HG02610 (cell line): ENCODE measurements around the gene WDFY4.
A peak's percentile ranks its signal among the peaks of the same experiment; 100 is the strongest.
"Not testable (repeated sequence)": the region's sequence is repeated elsewhere in the genome, so short reads cannot be mapped to it uniquely, and the experiment has no call there.

Source experiments
- ATAC-seq: cut with Tn5 transposase; IDR thresholded peaks from one replicate; pipeline ENCODE4 v1.9.1; 2021; ENCODE audit warnings: mild to moderate bottlenecking, moderate library complexity; ENCODE audit not compliant: unreplicated experiment

The WDFY4 gene, protein sequence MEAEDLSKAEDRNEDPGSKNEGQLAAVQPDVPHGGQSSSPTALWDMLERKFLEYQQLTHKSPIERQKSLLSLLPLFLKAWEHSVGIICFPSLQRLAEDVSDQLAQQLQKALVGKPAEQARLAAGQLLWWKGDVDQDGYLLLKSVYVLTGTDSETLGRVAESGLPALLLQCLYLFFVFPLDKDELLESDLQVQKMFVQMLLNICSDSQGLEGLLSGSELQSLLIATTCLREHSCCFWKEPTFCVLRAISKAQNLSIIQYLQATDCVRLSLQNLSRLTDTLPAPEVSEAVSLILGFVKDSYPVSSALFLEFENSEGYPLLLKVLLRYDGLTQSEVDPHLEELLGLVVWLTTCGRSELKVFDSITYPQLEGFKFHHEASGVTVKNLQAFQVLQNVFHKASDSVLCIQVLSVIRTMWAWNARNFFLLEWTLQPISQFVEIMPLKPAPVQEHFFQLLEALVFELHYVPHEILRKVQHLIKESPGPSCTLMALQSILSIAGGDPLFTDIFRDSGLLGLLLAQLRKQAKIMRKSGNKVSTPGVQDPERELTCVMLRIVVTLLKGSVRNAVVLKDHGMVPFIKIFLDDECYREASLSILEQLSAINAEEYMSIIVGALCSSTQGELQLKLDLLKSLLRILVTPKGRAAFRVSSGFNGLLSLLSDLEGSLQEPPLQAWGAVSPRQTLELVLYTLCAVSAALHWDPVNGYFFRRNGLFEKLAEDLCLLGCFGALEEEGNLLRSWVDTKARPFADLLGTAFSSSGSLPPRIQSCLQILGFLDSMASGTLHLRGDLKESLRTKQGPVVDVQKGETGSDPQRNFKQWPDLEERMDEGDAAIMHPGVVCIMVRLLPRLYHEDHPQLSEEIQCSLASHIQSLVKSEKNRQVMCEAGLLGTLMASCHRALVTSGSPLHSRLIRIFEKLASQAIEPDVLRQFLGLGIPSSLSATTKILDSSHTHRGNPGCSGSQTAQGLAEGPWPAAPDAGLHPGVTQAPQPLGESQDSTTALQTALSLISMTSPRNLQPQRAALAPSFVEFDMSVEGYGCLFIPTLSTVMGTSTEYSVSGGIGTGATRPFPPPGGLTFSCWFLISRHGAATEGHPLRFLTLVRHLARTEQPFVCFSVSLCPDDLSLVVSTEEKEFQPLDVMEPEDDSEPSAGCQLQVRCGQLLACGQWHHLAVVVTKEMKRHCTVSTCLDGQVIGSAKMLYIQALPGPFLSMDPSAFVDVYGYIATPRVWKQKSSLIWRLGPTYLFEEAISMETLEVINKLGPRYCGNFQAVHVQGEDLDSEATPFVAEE (N-terminal part only)

DNA sequence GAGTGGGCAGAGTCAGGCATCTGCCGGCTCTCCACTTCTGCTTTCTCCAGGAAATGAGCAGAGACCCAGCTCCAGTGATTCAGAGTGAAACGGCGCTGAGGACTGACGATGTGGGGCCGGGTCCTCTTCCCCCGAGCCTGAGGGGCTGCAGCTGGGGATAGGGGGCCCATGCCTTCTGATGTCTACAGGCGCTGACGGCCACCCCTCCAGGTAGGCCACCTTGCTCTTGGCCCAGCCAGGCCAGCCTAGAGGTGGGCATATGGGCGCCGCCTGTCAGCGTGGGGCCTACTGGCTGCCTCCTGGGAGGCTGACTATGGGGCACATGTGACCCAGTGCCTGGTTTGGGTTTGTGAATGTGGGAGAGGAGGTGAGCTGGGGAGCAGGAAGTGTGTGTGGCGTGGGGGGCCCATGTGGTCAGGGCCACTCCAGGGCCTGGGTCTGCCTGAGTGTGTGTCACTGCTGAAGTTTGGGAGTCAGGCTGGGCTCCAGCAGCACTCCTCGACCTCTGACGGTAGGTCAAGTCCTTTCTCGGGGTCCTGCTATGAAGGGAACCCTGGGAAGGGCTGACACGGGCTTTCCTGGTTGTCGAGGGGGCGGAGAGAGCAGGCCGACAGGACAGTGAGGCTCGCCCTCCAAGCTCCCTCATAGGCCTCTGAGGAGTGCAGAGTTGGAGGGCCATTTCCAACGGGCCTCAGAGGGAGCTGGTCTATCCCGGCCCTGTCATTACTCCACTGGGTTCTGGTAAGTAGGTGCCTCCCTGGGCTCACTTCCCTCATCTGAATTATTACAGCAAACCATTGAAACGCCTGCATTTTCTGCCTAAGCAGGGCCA lies at the start of gene WDFY4:
WDFY4 (plus strand) TSS at position 82 of the 832 bp plus-strand sequence. CDS start 24,860 bp downstream, outside the sequence.
- ATAC-seq: peak; percentile 69

DNA sequence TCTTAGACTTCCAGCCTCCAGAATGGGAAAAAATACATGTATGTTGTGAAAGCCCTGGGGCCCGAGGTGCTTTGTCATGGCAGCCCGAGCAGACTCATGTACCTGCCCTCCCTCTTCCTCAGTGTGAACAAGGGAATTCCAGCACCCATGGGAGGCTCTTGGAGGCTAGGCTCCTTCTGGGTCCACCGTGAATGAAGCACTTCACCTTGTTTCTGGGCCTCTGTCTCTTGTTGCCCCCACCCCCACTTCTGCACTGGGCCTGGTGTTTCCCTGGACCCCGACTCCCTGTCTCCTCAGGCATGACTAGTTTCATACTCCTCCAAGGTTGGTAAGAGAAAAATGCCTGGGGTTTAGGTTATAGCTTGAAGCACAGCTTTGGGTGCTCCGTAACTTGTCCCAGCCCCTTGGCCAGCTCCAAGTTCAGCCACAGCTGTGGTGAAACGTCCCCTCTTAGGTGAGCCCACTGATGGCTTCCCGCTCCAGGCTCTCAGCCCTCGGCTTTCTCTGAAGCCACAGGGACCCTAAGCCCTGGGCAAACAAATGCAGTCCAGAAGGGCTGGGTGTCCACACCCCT lies 49.6 kb upstream of the WDFY4 start:
- ATAC-seq: no peak

DNA sequence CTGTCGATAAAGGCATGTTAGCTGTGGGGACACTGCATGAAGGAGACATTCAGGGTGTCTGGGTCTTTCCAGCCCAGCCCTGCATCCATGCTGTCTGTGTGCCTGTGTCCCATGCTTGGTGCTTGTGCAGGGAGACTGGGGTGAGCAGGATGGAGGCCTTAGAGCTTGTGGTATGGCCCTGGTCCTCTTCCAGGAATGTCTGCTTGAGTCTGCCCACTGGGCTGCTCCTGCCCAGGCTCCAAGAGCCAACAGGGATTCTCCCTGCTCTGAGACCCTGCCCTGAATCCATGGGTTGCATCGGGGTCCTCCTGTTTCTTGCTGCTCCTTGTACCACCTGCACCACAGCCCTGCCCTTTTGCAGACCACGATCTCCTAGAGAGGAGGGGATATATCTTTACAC lies 48.4 kb upstream of the WDFY4 start:
- ATAC-seq: no peak

DNA sequence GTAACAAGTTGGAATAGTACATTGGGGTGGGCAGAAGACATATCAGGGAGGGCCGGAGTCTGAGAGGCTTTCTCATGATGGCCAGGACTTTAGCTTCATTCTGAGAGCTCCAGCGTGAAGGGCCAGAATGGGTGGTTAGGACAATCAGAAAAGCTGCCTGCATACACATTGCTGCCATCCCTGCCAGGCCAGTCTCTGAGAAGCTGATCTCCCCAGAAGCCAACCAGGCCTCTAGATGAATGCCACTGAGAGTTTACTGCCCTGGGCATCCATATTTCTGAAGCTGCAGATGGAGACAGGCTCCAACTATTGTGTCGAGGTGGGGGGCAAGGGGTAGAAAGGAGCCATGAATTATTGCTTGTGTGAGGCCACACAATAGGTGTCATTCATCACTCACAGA lies 47.8 kb upstream of the WDFY4 start:
- ATAC-seq: no peak

DNA sequence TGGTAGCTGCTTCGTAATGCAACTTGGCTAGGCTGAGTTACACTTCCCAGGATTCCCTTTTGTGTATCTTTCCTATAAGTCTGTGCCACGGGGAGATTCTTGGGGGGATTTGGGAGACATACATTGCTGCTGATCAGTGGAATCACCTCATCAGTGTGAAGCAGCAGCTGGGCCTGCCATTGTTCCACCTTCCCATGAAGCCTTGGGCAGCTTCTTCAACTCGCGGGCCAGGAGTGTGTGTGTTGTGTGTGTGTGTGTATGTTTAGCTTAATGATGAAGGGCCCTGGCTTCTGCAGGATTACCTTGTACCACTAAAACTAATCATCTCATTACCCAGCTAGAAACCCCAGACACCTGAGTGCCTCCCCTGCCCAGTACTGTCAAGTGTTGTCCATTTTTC lies 46.5 kb upstream of the WDFY4 start:
- no peak for ATAC-seq

DNA sequence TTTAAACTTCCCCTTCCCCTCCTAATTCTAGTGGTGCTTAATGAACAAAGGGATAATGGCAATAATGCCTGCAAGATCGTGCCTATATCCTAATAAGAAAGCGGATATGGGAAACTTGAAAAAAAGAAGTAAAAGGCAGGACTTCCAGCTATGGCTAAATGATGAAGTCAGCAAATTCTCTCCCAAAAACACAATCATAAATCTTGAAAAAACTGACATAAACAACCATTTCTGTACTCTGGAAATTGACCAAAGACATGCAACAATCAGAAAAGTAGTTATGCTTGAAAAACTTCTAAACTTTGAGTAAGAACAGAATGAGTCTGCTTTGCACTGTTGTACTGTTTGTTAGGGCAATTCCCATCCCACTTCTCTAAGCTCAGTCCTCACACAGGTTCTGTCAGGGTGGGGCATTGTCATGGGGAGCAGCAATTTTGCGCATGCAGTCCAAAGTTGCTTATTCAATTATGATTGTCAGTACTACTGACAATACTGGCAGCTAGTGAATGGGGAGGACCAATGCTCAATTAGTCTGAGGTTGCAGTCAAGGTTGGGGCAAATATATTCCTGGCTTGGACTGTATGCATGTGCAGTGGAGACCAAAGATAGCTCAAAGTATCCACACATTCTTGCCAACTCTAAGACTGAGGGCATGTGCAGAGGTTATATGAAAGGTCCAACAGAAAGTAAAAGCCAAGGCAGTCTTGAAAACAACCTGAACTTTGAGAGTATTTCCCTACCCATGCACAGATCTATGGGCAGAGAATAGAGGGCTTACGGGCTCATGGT lies 45.7 kb upstream of the WDFY4 start:
- ATAC-seq: no peak

DNA sequence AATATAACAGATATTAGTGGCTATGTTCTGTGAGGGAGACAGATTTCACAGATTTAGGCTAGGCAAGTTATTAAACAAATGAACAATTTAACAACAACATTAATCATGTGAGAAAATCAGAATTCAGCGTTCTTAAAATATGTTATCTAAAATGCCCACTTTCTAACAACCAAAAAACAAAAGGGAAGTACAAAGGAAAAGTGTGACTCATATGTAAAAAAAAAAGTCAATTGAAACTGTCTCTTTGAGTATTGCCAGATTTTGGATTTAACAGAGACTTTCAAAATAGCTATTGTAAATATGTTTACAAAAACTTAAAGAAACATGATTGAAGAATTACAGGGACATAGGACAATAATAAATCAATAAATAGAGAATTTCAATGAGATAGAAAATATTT lies 45.0 kb upstream of the WDFY4 start:
- ATAC-seq: no peak

DNA sequence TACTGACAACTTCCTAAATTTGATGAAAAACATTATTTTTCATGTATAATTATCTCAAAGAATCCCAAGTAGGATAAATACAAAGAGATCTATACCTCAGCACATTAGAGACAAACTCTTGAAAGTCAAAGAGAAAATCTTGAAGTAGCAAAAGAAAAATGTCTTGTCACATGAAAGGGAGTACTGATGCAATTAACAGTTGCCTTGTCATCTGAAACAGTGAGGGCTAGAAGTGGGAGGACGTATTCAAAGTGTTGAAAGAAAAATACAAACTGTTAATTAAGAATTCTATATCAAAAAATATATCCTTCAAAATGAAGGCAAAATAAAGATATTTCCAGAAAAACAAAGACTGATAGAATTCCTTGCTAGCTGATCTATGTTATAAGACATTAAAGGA lies 44.3 kb upstream of the WDFY4 start:
- no peak for ATAC-seq

DNA sequence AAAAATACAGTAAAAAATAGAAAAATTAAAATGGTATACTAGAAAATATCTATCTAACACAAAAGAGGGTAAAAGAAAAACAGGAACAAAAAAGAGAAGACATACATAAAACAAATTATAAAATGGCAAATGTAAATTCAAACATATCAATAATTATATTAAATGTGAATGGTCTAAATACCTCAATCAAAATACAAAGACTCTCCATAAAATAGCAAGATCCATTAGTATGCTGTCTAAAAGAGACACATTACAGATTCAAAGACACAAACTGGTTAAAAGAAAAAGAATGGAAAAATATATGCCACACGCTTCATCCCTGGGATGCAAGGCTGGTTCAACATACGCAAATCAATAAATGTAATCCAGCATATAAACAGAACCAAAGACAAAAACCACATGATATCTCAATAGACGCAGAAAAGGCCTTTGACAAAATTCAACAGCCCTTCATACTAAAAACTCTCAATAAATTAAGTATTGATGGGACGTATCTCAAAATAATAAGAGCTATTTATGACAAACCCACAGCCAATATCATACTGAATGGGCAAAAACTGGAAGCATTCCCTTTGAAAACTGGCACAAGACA lies 43.5 kb upstream of the WDFY4 start:
- ATAC-seq: not testable (repeated sequence)

DNA sequence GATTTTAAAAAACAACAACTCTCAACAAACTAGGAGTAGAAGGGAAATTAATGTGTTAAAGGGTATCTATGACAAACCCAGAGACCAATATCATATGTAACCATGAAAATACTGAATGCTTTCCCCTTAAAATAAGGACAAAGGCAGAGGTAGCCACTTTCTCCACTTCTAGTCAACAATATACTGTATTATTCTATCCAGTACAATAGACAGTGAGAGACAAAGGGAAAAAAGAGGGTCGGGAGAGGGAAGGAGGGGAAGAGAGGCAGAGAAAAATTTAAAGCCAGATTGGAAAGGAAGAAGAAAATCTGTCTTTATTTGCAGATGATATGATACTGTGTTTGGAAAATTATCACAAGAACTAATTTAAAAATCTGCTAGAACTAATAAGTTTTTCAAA lies 39.1 kb upstream of the WDFY4 start:
- ATAC-seq: no peak

DNA sequence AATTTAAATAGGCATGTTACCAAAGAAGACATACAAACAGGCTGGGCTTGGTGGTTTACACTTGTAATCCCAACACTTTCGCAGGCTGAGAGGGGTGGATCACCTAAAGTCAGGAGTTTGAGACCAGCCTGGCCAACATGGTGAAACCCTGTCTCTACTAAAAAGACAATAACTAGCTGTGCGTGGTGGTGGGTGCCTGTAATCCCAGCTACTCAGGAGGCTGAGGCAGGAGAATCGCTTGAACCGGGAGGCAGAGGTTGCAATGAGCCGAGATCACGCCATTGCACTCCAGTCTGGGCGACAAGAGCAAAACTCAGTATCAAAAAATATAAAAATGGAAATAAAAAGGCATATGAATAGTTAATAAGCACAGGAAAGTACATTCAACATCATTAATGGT lies 37.6 kb upstream of the WDFY4 start:
- not testable (repeated sequence) for ATAC-seq

DNA sequence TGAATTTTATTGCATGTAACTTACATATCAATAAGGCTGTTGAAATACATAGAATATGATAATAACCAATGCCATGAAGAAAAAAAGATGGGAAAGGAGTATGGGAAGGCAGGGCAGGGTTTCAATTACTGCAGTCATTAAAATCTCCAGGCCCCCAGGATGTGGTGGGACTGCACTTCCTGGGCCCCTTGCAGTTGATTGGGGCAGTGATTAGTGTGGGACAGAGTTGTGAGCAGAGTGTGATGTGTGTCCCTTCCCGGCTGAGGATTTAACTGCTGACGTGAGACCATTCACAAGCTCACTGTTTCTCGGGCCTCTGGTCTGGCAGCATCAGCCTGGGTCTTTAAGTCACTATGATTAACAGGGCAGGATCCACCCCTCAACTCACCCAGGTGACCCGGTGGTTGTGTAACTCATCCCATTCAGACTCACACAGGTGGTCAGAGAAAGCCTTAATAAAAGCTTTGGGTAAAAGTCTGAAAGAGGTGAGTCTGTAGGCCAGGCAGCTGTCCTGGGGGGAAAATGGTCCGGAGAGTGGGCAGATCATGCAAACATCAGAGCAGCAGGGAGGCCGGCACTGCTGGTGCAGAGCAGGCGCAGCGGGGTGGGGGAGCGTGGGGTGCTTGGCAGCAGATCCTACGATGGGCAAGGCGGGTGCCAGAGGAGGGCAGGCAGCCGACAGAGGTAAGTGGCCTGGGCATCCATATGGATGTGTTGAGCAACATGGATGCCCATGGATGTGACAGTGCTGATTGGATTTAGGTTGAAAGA lies 36.3 kb upstream of the WDFY4 start:
- ATAC-seq: no peak

DNA sequence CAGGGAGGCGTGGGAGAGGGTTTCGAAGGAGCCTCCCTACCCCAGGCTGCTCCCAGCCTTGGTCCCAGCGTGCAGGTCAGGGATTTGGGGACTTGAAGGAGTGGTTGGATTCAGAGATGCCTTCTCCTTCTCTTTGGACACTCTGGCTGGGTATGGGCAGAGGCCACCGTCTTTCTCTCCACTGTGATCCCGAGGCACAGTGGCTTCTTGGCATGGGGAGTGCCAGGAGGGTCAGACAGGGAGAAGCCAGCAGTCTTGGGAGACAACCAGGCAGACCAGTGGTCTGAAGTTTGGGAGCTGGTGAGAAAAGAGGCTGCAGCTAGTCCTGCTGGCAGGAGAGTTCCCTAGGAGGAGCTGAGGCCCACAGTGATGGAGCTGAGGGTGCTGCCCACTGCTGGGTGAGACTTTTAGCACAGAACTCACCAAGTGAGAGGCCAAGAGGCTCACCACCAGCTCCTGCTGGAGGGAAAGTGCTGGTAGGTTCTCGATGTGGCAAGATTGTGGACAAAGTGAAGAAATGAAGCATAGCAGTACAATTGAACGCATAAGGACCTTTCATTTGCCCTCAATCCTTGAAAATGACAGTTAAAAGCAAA lies 35.2 kb upstream of the WDFY4 start:
- no peak for ATAC-seq

DNA sequence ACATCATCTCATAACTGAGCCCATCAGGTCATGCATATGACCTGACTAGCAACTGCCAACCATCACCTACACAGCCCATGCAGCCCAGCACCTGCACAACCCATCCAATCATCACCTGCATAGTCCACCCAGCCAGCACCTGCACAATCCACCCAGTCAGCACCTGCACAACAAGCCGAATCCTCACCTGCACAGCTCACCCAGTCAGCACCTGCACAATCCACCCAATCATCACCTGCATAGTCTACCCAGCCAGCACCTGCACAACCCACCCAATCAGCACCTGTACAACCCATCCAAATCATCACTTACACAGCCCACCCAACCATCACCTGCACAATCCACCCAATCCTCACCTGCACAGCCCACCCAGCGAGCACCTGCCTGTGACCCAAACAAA lies 33.4 kb upstream of the WDFY4 start:
- no peak for ATAC-seq

DNA sequence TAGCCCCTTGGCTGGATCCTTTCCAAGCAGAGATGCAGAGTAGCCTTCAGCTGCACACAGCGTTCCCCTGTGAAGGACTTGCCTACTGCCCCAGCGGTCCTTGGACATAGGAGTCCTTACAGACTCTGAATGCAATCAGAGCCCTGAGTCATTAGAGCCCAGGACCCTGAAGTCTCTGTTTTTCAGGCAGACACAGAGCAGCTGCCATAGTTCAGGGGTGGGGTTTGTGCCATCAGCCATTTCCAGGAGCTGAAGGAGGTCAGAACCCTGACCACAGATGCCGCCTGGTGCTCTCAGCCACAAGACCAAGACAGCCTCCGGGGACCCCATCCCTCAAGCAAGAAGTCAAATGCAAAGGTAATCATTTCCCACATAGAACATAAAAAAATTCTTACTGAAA lies 32.8 kb upstream of the WDFY4 start:
- no peak for ATAC-seq

DNA sequence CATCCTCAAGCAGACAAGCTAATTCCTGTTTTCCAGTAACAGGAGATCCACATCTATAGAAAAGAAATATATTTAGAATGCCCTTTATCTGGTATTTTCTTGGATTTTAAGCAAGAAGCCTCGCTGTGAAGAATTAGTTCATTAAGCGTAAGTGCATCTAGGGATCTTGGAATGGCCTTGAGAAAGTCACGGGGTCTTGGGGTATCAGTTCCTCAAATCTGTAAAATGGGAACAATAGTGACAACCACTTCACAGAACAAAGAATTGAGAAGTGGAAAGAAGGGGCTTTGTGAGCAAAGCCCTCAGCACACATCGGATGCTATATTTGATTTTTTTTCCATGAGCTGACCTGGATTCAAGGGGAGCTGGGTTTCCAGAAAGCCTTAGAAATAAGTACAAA lies 32.3 kb upstream of the WDFY4 start:
- no peak for ATAC-seq

DNA sequence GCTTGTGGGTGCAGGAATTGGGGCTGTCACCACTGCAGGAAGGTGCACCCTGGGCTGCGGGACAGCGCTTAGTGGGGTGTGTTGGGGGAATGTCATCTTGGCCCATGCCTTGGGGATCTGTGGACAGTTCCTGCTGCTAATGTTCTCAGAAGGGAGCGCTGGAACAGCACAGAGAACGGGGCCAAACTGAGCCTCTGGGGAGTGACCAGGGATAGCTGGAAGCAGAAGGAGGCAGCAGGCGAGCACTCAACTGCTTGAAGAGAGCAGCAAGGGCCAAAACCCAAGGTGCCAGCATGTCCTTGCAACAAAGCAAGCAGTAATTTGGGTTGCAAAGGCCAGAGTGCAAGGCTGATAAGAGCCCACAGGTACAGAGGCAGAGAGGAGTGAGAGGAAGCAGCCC lies 31.3 kb upstream of the WDFY4 start:
- ATAC-seq: no peak
